GM21515 (cell line): ENCODE data around the gene TNFRSF6B.

Source experiments
- ATAC-seq: cut with Tn5 transposase; IDR thresholded peaks from one replicate; pipeline ENCODE4 v1.9.1; 2021; ENCODE audit not compliant: unreplicated experiment

The TNFRSF6B gene

DNA sequence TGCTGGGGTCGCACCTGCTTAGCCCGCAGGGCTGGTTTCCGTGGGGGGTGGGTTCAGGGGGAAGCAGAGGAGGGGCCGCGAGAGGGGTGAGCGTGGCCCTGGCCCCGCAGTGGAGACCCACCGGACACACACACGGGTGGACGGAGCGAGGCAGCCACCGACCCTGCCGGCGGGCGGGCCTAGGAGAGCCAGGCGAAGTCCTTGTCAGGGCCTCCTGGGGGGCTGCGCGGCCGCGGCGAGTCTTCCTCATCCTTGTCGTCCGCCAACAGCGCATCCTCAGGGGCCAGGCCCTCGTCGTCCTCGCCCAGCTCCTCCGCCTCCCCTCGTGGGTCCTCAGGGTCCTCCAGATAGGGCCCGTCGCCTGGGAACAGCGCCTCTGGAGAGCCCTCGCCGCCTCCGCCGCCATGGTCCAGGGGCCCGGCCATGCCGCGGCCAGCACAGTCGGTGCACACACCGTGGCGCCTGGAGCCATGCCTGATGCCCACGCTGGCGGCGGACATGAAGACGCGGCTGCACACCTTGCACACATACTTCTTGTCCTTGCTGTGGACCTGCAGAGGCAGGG lies 50.4 kb downstream of the TNFRSF6B start:
- ATAC-seq: no peak

DNA sequence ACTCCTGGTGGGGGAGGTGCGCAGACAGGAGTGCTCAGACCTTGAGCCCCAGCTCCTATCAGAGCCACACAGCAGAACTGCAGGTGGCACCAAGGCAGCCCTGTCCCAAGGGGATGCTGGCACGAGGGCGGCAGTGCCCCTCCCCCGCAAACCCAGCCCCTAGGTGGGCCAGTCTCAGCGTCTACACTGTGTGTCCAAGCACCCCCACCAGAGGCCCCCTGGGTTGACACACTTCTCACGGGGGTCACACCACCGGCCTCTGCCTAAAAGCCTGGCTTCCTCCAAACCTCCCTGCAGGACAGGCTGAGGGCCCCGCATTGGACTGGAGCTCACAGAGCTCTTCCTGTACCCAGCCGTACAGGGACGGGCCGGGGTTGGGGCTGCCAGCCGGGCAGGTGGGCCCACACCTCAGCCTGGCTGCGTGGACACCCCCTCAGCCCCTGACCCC lies 51.2 kb downstream of the TNFRSF6B start:
- no peak for ATAC-seq
